ENCODE results near the gene MFAP2. TPM values are rescaled to one million over a fixed set of nuclear protein-coding genes. Genes with fewer than 3 reads are reported as not detected.
"Not testable (repeated sequence)": the region's sequence is repeated elsewhere in the genome, so short reads cannot be mapped to it uniquely, and the experiment has no call there.

Gene MFAP2
- total and polyA plus RNA-seq, 2 donors from 2014 or later, result 7.2 to 8.2 TPM

- H3K9me3 ChIP-seq (ENCODE audit: control insufficient read depth in 2 of 3, insufficient read depth in 1 of 3, low read length in 3 of 3), result no peaks in the 10 kb centered on the region
- peak in 1 of 5 donors; percentile 80 for DNase-seq
- TF ChIP-seq CTCF (IDR thresholded peaks at IDR 0.05; ENCODE audit: borderline replicate concordance, extremely low read depth, insufficient read depth), result no peak
- no peak overlapping the region for H3K4me3 ChIP-seq (ENCODE audit: low read length in 3 of 3)
- H3K4me1 ChIP-seq (ENCODE audit: control insufficient read depth in 2 of 3, insufficient read depth in 2 of 3, low read depth in 1 of 3, low read length in 3 of 3), result no peaks in the 10 kb centered on the region
- FAIRE-seq, result no peak
- peaks cover 0 to 7% (median 0%) of the 10 kb centered on the region in 3 donors for H3K36me3 ChIP-seq (ENCODE audit: control insufficient read depth in 2 of 3, insufficient read depth in 3 of 3, low read length in 3 of 3)
- H3K27ac ChIP-seq (ENCODE audit: low read depth in 2 of 2, low read length in 2 of 2), result no peak overlapping the region
- intact Hi-C loops (cut with DNase I), result loop anchor here (5.0 kb wide), 1 partner anchor 327 kb away; no protein-coding TSS in a partner anchor
- H3K9ac ChIP-seq (ENCODE audit: low read length in 3 of 3), result no peak overlapping the region
- H3K27me3 ChIP-seq (ENCODE audit: control insufficient read depth, insufficient read depth, low read length), result no peaks in the 10 kb centered on the region
Observed at GRCh38 chr1:16944038-16944437, 36.4 kb downstream of the MFAP2 start.

- H3K9me3 ChIP-seq (ENCODE audit: control insufficient read depth in 2 of 3, insufficient read depth in 1 of 3, low read length in 3 of 3); H3K4me1 ChIP-seq (ENCODE audit: control insufficient read depth in 2 of 3, insufficient read depth in 2 of 3, low read depth in 1 of 3, low read length in 3 of 3); H3K36me3 ChIP-seq (ENCODE audit: control insufficient read depth in 2 of 3, insufficient read depth in 3 of 3, low read length in 3 of 3); H3K27me3 ChIP-seq (ENCODE audit: control insufficient read depth, insufficient read depth, low read length); H3K4me3 ChIP-seq (ENCODE audit: low read length in 3 of 3); H3K27ac ChIP-seq (ENCODE audit: low read depth in 2 of 2, low read length in 2 of 2); FAIRE-seq; H3K9ac ChIP-seq (ENCODE audit: low read length in 3 of 3); DNase-seq: not testable (repeated sequence)
- intact Hi-C loops (cut with DNase I), result loop anchor here (5.0 kb wide), 1 partner anchor 322 kb away; no protein-coding TSS in a partner anchor
Observed at GRCh38 chr1:16939386-16940180, 40.8 kb downstream of the MFAP2 start.

- no peaks in the 10 kb centered on the region for H3K27me3 ChIP-seq (ENCODE audit: control insufficient read depth, insufficient read depth, low read length)
- no peak overlapping the region for H3K9ac ChIP-seq (ENCODE audit: low read length in 3 of 3)
- H3K4me1 ChIP-seq (ENCODE audit: control insufficient read depth in 2 of 3, insufficient read depth in 2 of 3, low read depth in 1 of 3, low read length in 3 of 3), result no peaks in the 10 kb centered on the region
- intact Hi-C loops (cut with DNase I), result no loop called here
- peak in 3 of 5 donors; percentile 51 to 83 (median 60) for DNase-seq
- FAIRE-seq, result no peak
- no peak overlapping the region for H3K27ac ChIP-seq (ENCODE audit: low read depth in 2 of 2, low read length in 2 of 2)
- no peaks in the 10 kb centered on the region for H3K9me3 ChIP-seq (ENCODE audit: control insufficient read depth in 2 of 3, insufficient read depth in 1 of 3, low read length in 3 of 3)
- peaks cover 0 to under 1% (median 0%) of the 10 kb centered on the region in 3 donors for H3K36me3 ChIP-seq (ENCODE audit: control insufficient read depth in 2 of 3, insufficient read depth in 3 of 3, low read length in 3 of 3)
- H3K4me3 ChIP-seq (ENCODE audit: low read length in 3 of 3), result no peak overlapping the region
- TF ChIP-seq CTCF (IDR thresholded peaks at IDR 0.05; ENCODE audit: borderline replicate concordance, extremely low read depth, insufficient read depth), result no peak
Observed at GRCh38 chr1:16938351-16939321, 41.8 kb downstream of the MFAP2 start.

GRCh38 chr1:16936580-16936979, 43.8 kb downstream of the MFAP2 start:
- H3K27me3 ChIP-seq (ENCODE audit: control insufficient read depth, insufficient read depth, low read length); H3K4me3 ChIP-seq (ENCODE audit: low read length in 3 of 3); H3K9me3 ChIP-seq (ENCODE audit: control insufficient read depth in 2 of 3, insufficient read depth in 1 of 3, low read length in 3 of 3); intact Hi-C loops (cut with DNase I); H3K36me3 ChIP-seq (ENCODE audit: control insufficient read depth in 2 of 3, insufficient read depth in 3 of 3, low read length in 3 of 3); H3K27ac ChIP-seq (ENCODE audit: low read depth in 2 of 2, low read length in 2 of 2); H3K4me1 ChIP-seq (ENCODE audit: control insufficient read depth in 2 of 3, insufficient read depth in 2 of 3, low read depth in 1 of 3, low read length in 3 of 3); FAIRE-seq; H3K9ac ChIP-seq (ENCODE audit: low read length in 3 of 3): not testable (repeated sequence)
- peak in 1 of 5 donors; percentile 78 for DNase-seq

- H3K27me3 ChIP-seq (ENCODE audit: control insufficient read depth, insufficient read depth, low read length); H3K9me3 ChIP-seq (ENCODE audit: control insufficient read depth in 2 of 3, insufficient read depth in 1 of 3, low read length in 3 of 3); intact Hi-C loops (cut with DNase I): not testable (repeated sequence)
Observed at GRCh38 chr1:16933945-16934344, 46.5 kb downstream of the MFAP2 start.

GRCh38 chr1:16931206-16931934, 49.0 kb downstream of the MFAP2 start:
- intact Hi-C loops (cut with DNase I); H3K27me3 ChIP-seq (ENCODE audit: control insufficient read depth, insufficient read depth, low read length); H3K36me3 ChIP-seq (ENCODE audit: control insufficient read depth in 2 of 3, insufficient read depth in 3 of 3, low read length in 3 of 3); H3K4me1 ChIP-seq (ENCODE audit: control insufficient read depth in 2 of 3, insufficient read depth in 2 of 3, low read depth in 1 of 3, low read length in 3 of 3); H3K4me3 ChIP-seq (ENCODE audit: low read length in 3 of 3); FAIRE-seq; H3K9me3 ChIP-seq (ENCODE audit: control insufficient read depth in 2 of 3, insufficient read depth in 1 of 3, low read length in 3 of 3); DNase-seq; H3K9ac ChIP-seq (ENCODE audit: low read length in 3 of 3); H3K27ac ChIP-seq (ENCODE audit: low read depth in 2 of 2, low read length in 2 of 2): not testable (repeated sequence)

More at GRCh38 chr1:16933945-16934344, 46.5 kb downstream of the MFAP2 start:
- H3K36me3 ChIP-seq (ENCODE audit: control insufficient read depth in 2 of 3, insufficient read depth in 3 of 3, low read length in 3 of 3); DNase-seq; FAIRE-seq; H3K4me1 ChIP-seq (ENCODE audit: control insufficient read depth in 2 of 3, insufficient read depth in 2 of 3, low read depth in 1 of 3, low read length in 3 of 3); H3K4me3 ChIP-seq (ENCODE audit: low read length in 3 of 3); H3K9ac ChIP-seq (ENCODE audit: low read length in 3 of 3); H3K27ac ChIP-seq (ENCODE audit: low read depth in 2 of 2, low read length in 2 of 2): not testable (repeated sequence)

All from kidney (tissue), 14 donors.